ENCODE results near the gene TMEM234. TPM values are rescaled to one million over a fixed set of nuclear protein-coding genes. Genes with fewer than 3 reads are reported as not detected.

The TMEM234 gene
- total and polyA plus RNA-seq, 2 experiments from 2014 or later = 14.8 to 27.4 TPM

GRCh38 chr1:32228771-32229170, 6.6 kb upstream of the TMEM234 start:
- H4K20me1 ChIP-seq (ENCODE audit: insufficient read depth, poor library complexity, severe bottlenecking) = no peaks in the 10 kb centered on the region
- H3K27ac ChIP-seq = no peak overlapping the region
- H3K27me3 ChIP-seq = no peaks in the 10 kb centered on the region
- TF ChIP-seq EZH2 (IDR thresholded peaks at IDR 0.05; ENCODE audit: borderline replicate concordance) = no peak
- no peak for TF ChIP-seq EZH2phosphoT487 (IDR thresholded peaks at IDR 0.05; ENCODE audit: low read depth, severe bottlenecking, unreplicated experiment)
- TF ChIP-seq CTCF (IDR thresholded peaks at IDR 0.05; ENCODE audit: poor library complexity) = no peak
- H3K4me3 ChIP-seq = no peak overlapping the region
- H3K9me2 ChIP-seq (replicated peaks; ENCODE audit: insufficient read depth) = no peaks in the 10 kb centered on the region
- no peak overlapping the region for H2AFZ ChIP-seq
- DNase-seq (ENCODE audit: low spot score) = no peak
- H3K36me3 ChIP-seq (replicated peaks; ENCODE audit: insufficient read depth, low read depth) = no peaks in the 10 kb centered on the region
- 89% methylated on average over 3 of the region's 3 CpGs for WGBS (ENCODE audit: low lambda C conversion rate, missing lambda C conversion rate)
- peaks cover 5% of the 10 kb centered on the region for H3K79me2 ChIP-seq
- no peak overlapping the region for H3K4me2 ChIP-seq
- H3K4me1 ChIP-seq (ENCODE audit: insufficient read depth) = peaks cover 2% of the 10 kb centered on the region
- no peaks in the 10 kb centered on the region for H3K9me3 ChIP-seq (ENCODE audit: low read depth)

- Histone ChIP-seq H3K4me2 (no peak overlapping the region), H2AFZ (no peak overlapping the region), H3K9me2 (replicated peaks; ENCODE audit: insufficient read depth) (no peaks in the 10 kb centered on the region), H3K4me1 (ENCODE audit: insufficient read depth) (peaks cover 24% of the 10 kb centered on the region), H3K4me3 (no peak overlapping the region), H4K20me1 (ENCODE audit: insufficient read depth, poor library complexity, severe bottlenecking) (no peaks in the 10 kb centered on the region), H3K79me2 (peaks cover 44% of the 10 kb centered on the region), H3K27me3 (no peaks in the 10 kb centered on the region), H3K9me3 (ENCODE audit: low read depth) (no peaks in the 10 kb centered on the region), H3K36me3 (replicated peaks; ENCODE audit: insufficient read depth, low read depth) (no peaks in the 10 kb centered on the region), H3K27ac (peak overlapping the region; percentile 97)
- WGBS (ENCODE audit: low lambda C conversion rate, missing lambda C conversion rate) = 96% methylated on average over 4 of the region's 4 CpGs
- no peak for DNase-seq (ENCODE audit: low spot score)
- TF ChIP-seq CTCF (IDR thresholded peaks at IDR 0.05; ENCODE audit: poor library complexity) = no peak
- no peak for TF ChIP-seq EZH2phosphoT487 (IDR thresholded peaks at IDR 0.05; ENCODE audit: low read depth, severe bottlenecking, unreplicated experiment)
- TF ChIP-seq EZH2 (IDR thresholded peaks at IDR 0.05; ENCODE audit: borderline replicate concordance) = no peak
These were observed 2.1 kb upstream of the TMEM234 start for GRCh38 chr1:32224285-32224684.

- H3K4me3 ChIP-seq = no peak overlapping the region
- H3K36me3 ChIP-seq (replicated peaks; ENCODE audit: insufficient read depth, low read depth) = no peaks in the 10 kb centered on the region
- H3K9me3 ChIP-seq (ENCODE audit: low read depth) = no peaks in the 10 kb centered on the region
- H3K9me2 ChIP-seq (replicated peaks; ENCODE audit: insufficient read depth) = no peaks in the 10 kb centered on the region
- TF ChIP-seq EZH2 (IDR thresholded peaks at IDR 0.05; ENCODE audit: borderline replicate concordance) (no peak), CTCF (IDR thresholded peaks at IDR 0.05; ENCODE audit: poor library complexity) (no peak), EZH2phosphoT487 (IDR thresholded peaks at IDR 0.05; ENCODE audit: low read depth, severe bottlenecking, unreplicated experiment) (no peak)
- peak overlapping the region; percentile 97 for H3K27ac ChIP-seq
- no peak for DNase-seq (ENCODE audit: low spot score)
- no peak overlapping the region for H2AFZ ChIP-seq
- H3K79me2 ChIP-seq = peaks cover 44% of the 10 kb centered on the region
- peak overlapping the region; percentile 94 for H3K4me2 ChIP-seq
- H3K4me1 ChIP-seq (ENCODE audit: insufficient read depth) = peaks cover 24% of the 10 kb centered on the region
- H4K20me1 ChIP-seq (ENCODE audit: insufficient read depth, poor library complexity, severe bottlenecking) = no peaks in the 10 kb centered on the region
- 91% methylated on average over 3 of the region's 3 CpGs for WGBS (ENCODE audit: low lambda C conversion rate, missing lambda C conversion rate)
- H3K27me3 ChIP-seq = no peaks in the 10 kb centered on the region
These were observed 1.5 kb upstream of the TMEM234 start for GRCh38 chr1:32223683-32224082.

GRCh38 chr1:32221581-32221979, 573 bp downstream of the TMEM234 start:
- DNase-seq (ENCODE audit: low spot score) = no peak
- no peak for TF ChIP-seq EZH2 (IDR thresholded peaks at IDR 0.05; ENCODE audit: borderline replicate concordance)
- no peak for TF ChIP-seq EZH2phosphoT487 (IDR thresholded peaks at IDR 0.05; ENCODE audit: low read depth, severe bottlenecking, unreplicated experiment)
- no peak for TF ChIP-seq CTCF (IDR thresholded peaks at IDR 0.05; ENCODE audit: poor library complexity)
- Histone ChIP-seq H3K4me1 (ENCODE audit: insufficient read depth) (peaks cover 24% of the 10 kb centered on the region), H3K4me2 (peak overlapping the region; percentile 94), H3K9me3 (ENCODE audit: low read depth) (no peaks in the 10 kb centered on the region), H3K27ac (peak overlapping the region; percentile 97), H2AFZ (peak overlapping the region; percentile 79), H3K9me2 (replicated peaks; ENCODE audit: insufficient read depth) (no peaks in the 10 kb centered on the region), H3K27me3 (no peaks in the 10 kb centered on the region), H3K36me3 (replicated peaks; ENCODE audit: insufficient read depth, low read depth) (no peaks in the 10 kb centered on the region), H4K20me1 (ENCODE audit: insufficient read depth, poor library complexity, severe bottlenecking) (no peaks in the 10 kb centered on the region), H3K79me2 (peaks cover 44% of the 10 kb centered on the region), H3K4me3 (peak overlapping the region; percentile 65)
- 9% methylated on average over 13 of the region's 13 CpGs for WGBS (ENCODE audit: low lambda C conversion rate, missing lambda C conversion rate)

Data from hepatocyte (in vitro differentiated cells).